SK-N-SH treated with all-trans-retinoic acid at 6 μM for 48 hours (cell line): Measurements from ENCODE around the gene C15orf62.

Experiments used
- CREB5 ChIP-seq: fragments of 250-450 bp; sonication (Bioruptor Pico); IDR thresholded peaks from 2 replicates; pipeline ENCODE4 v1.5.1; 2020; ENCODE audit warnings: low read depth, mild to moderate bottlenecking, moderate library complexity
- ISL1 ChIP-seq: fragments of 250-450 bp; sonication (Bioruptor Pico); IDR thresholded peaks from 2 replicates; pipeline ENCODE4 v2.1.2; 2022; ENCODE audit warnings: mild to moderate bottlenecking, moderate library complexity
- PPARA ChIP-seq: fragments of 250-450 bp; sonication (Bioruptor Pico); IDR thresholded peaks from 2 replicates; pipeline ENCODE4 v1.5.0; 2020; ENCODE audit warnings: mild to moderate bottlenecking, borderline replicate concordance
- RARB ChIP-seq: fragments of 250-450 bp; sonication (Bioruptor Pico); IDR thresholded peaks from 2 replicates; pipeline ENCODE4 v1.8.0; 2021; ENCODE audit warnings: mild to moderate bottlenecking, moderate library complexity
- TCF4 ChIP-seq: fragments of 250-450 bp; sonication (Bioruptor Pico); IDR thresholded peaks from 2 replicates; pipeline ENCODE4 v1.8.0; 2021; ENCODE audit warnings: mild to moderate bottlenecking, moderate library complexity, borderline replicate concordance
- TSHZ2 ChIP-seq: fragments of 250-450 bp; sonication (Bioruptor Pico); IDR thresholded peaks from 2 replicates; pipeline ENCODE4 v1.5.0; 2020; ENCODE audit warnings: mild to moderate bottlenecking, moderate library complexity
- ZFP3 ChIP-seq: fragments of 250-450 bp; sonication (Bioruptor Pico); IDR thresholded peaks from 2 replicates; pipeline ENCODE4 v1.5.0; 2020; ENCODE audit warnings: mild to moderate bottlenecking, moderate library complexity
- ZFP30 ChIP-seq: fragments of 450-650 bp; formaldehyde crosslinking; IDR thresholded peaks from 2 replicates; pipeline ENCODE4 v1.5.0; 2022; ENCODE audit warnings: mild to moderate bottlenecking, moderate library complexity

GRCh38 chr15:40751745-40752144 is 18.0 kb upstream of the C15orf62 start:
- TF ChIP-seq TSHZ2 (CRISPR knock-in tag) (no peak), ZFP3 (CRISPR knock-in tag) (no peak), PPARA (CRISPR knock-in tag) (no peak), ISL1 (CRISPR knock-in tag) (no peak), CREB5 (CRISPR knock-in tag) (no peak), TCF4 (no peak), ZFP30 (CRISPR knock-in tag) (no peak), RARB (no peak)
